ENCODE measurements around the gene COG7.
"Not testable (repeated sequence)": the region's sequence is repeated elsewhere in the genome, so short reads cannot be mapped to it uniquely, and the experiment has no call there.

The COG7 gene

GRCh38 chr16:23469814-23470213 lies 16.8 kb upstream of the COG7 start:
- DNase-seq = no peak

DNA sequence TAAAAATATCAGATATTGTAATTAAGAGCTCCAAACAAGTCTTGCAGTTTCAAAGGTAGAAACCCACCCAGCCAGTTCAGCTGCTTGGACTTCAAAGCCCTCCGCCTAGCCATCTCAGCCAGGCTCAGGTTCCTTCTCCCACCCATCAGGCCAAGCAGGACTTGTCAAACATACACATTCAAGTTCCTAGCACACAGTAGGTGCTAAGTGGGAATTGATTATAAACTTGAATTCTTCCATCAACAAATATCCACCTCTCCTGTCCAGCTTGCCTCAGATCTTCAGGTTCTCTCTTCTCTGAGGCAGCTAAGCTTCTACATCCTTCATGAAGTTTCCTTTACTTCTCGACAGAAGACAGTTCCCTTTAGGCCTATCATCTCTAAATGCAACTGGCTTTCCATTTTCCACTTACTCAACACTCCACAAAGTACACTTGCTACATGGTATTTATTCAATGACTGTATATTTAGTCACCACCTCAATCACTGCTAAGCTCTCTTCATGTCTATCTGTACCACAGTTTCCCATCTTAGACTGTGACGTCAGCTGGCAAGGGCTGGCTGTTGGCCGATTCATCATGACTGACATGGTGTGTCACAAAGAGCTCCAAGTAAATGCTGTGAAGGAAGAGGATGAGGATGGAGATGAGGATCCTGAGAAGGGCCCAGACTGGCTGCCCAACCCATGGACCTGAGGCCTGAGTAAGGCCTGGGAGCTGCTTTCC lies 13.3 kb upstream of the COG7 start:
- DNase-seq = no peak

DNA sequence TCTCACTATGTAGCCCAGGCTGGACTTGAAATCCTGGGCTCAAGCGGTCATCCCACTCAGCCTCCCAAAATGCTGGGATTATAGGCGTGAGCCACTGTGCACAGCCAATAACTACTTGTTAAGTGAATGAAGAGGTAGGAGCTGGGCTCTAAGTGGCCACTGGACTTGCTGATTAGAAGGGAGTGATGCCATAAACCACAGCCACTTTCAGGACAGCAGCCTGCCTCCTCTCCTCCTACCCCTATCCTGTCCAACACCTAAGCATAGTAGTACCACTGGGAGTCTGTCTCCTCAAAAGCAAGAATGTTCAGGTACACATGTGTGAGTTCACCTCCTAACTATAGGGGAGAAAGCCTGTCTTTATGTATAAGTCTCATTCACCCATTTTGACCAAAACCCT lies 12.2 kb upstream of the COG7 start:
- DNase-seq = no peak

GRCh38 chr16:23464196-23464595 lies 11.2 kb upstream of the COG7 start:
- DNase-seq = peak; percentile 44 to 58

DNA sequence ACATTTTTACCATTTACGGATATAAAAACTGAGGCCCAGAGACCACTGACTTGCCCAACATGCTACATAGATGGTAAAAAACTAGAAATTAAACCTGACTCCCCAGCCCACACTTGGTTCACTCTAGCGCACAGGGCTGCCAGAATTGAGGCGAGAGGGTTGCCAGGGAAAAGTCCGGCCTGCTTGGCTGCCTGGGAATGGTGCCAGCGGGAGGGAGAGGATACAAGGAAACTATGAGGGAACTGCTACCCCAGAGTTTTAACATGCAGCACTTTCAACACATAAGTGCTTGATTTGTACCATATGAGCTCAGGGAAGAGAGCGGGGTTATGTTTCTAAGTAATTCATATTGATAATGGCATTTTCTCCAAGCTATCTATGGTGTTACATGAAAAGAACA lies 10.0 kb upstream of the COG7 start:
- peak; percentile 10 to 50 for DNase-seq

- no peak for DNase-seq
Measured at GRCh38 chr16:23453338-23454052, 506 bp upstream of the COG7 start.

- DNase-seq = no peak
Measured at GRCh38 chr16:23452221-23452571, 793 bp downstream of the COG7 start.

- DNase-seq = no peak
Measured at GRCh38 chr16:23448392-23448791, 4.6 kb downstream of the COG7 start.

DNA sequence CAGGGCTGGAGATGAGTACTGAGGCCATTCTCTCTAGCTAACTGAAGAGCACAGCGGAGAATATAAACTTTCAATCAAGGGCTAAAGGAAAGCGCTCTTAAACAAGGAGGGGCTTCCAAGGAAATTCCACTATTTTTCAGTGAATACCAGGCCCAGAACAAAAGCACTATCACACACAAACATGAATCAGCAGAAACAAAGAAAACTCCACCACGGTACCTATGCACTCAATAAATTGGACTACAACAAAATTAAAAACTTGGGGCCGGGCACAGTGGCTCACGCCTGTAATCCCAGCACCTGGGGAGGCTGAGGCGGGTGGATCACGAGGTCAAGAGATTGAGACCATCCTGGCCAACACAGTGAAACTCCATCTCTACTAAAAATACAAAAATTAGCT lies 15.4 kb downstream of the COG7 start:
- not testable (repeated sequence) for DNase-seq

DNA sequence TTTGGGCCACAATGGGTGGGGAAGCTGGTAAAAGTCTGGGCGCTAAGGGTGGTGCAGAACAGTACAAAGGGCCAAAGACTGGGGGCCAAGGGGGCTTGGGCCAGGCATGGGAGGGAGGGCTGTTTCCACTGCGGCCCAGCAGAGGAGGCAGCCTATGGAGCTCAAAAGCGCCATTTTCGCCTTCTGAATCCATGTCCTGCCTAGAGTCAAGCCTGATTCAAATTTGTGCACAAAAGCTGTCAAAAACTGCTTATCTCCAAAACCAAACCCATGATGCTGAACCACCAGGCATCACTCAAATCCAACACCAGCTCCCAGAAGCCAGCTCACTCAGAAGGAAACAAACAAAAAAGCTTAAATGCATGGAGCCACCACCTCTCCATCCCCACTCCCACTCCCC lies 16.0 kb downstream of the COG7 start:
- DNase-seq = no peak

DNA sequence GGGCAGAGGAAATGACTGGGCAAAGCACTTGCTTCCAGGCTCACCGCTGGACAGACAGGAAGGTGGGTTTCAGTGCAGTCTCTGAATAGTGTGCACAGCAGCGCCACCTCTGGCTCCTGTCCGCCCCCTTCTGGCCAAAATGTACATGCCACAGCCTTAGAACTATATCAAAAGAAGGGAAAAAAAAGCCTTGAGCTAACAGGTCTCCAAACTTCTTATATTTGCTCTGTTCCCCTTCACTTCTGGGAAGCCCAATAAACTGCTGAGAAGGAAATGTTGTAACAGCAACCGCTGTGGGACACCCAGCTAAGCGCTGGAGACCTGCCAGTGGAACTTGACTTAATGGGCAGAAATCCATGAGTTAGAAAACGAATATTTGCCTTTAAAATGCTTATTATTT lies 17.5 kb downstream of the COG7 start:
- peak; percentile 2 to 14 for DNase-seq

- peak in 1 of 2 donors; percentile 74 for DNase-seq
Measured at GRCh38 chr16:23434380-23434779, 18.6 kb downstream of the COG7 start.

- DNase-seq = no peak
Measured at GRCh38 chr16:23433261-23433920, 19.6 kb downstream of the COG7 start.

GRCh38 chr16:23432176-23433128 lies 20.5 kb downstream of the COG7 start:
- DNase-seq = no peak

DNA sequence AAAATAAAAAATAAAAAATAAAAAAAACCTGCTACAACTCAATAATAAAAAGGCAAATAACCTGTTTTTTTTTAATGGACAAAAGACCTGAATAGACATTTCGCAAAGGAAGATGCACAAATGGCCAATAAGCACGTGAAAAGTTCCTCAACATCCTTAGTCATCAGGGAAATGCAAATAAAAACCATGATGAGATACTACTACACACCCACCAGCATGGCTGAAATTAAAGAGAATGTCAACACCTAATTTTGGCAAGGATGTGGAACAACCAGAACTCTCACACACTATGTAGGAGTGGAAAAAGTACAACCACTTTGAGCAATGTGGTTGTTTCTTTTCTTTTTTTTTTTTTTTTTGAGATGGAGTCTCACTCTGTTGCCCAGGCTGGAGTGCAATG lies 24.6 kb downstream of the COG7 start:
- no peak for DNase-seq

DNA sequence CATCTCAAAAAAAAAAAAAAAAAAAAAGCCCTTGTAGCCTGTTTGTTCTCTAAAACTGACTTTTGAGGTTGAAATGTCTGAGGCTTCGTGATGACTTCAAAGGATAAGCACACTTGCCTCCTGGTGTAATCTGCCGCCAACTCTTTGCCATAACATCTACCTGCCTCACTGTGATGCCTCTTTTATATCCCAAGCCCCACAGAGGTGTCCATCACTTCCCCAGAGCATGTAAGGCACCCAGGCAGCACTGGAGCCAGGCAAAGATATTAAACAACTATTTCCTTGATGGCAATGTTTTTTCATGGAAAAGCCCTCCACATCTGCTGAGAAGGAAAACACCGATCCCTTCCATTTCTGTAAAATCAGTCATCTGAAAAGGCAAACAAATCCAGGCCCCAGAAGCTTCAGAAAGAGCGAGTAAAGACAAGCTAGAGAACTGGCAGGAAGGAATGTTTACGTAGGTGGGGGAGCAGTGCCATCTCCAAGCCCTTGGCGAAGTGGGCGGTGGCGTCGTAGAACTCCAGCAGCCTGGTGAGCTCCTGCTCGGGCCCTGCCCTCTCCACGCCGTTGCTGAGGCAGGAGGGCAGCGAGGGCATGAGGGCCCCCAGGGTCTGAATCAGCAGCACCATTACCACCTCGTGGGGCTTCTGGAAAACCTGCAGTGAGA lies 28.6 kb downstream of the COG7 start:
- no peak for DNase-seq

- DNase-seq = peak in 1 of 2 donors; percentile 2
Measured at GRCh38 chr16:23423496-23424049, 29.4 kb downstream of the COG7 start.

DNA sequence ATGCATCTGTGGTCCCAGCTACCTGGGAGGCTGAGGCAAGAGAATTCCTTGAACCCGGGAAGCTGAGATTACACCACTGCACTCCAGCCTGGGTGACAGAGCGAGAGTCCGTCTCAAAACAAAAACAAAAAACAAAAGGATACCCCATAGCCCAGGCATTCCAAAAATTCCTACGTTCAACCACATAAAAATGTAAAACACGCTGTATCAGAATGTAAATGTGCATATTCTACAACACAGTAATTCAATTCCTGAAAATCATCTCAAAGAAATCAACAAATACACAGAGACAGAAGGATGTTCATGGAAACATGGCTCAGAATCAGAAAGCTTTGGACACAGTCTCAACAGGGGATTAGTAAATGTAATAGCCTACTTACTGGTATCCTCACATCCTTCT lies 33.0 kb downstream of the COG7 start:
- DNase-seq = no peak

GRCh38 chr16:23416816-23417215 lies 36.2 kb downstream of the COG7 start:
- DNase-seq = no peak

- DNase-seq = no peak
Measured at GRCh38 chr16:23414731-23415130, 38.3 kb downstream of the COG7 start.

DNA sequence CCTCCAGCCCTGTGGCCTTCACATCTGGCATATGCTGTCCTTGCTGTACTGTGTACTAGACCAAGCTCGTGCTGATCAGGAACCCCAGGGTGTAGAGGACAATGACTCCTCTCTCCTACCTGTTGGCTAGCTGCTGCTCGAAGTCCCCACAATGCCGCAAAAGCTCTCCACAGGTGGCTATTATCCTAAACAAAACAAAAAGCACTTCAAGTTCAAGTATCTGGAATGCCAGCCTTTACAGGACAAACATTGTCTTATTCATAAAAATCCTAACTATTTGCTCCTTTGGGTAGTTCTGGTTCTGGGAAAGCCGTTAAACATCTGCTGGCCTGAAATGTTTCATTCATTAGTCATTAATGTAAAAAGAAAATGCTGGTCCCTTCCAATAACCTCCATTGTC lies 42.8 kb downstream of the COG7 start:
- DNase-seq = no peak

- no peak for DNase-seq
Measured at GRCh38 chr16:23409522-23409921, 43.5 kb downstream of the COG7 start.

Measured in hippocampal formation (tissue), 2 donors.